ENCODE data around the gene PYGO2.
A peak's percentile ranks its signal among the peaks of the same experiment; 100 is the strongest.
"Not testable (repeated sequence)": the region's sequence is repeated elsewhere in the genome, so short reads cannot be mapped to it uniquely, and the experiment has no call there.

Gene PYGO2

DNA sequence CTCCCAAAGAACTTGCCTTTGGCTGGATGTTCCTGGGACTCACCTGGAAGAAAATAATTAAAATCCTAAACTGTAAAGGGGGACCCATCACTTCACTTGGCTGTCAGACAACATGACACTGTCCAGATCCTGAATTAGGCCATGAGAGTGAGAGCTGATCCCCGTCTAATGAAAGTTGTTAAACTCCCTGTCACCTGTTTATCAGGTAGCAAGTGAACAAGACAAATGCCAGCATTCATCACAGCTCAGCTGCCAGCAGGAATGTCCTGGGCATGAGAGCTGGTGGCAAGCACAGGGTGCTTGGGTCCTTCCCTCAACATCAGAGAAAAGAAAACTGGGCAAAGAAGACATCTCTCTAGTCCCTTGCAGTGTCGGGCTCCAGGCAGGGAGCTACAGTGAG is 48.8 kb downstream of the PYGO2 start:
- no peak overlapping the region for H3K4me3 ChIP-seq (replicated peaks in 1 of 2; ENCODE audit: low read depth in 2 of 2, low read length in 2 of 2)
- no peak for DNase-seq (ENCODE audit: low read depth in 2 of 2)
- TF ChIP-seq, protein P1, sequence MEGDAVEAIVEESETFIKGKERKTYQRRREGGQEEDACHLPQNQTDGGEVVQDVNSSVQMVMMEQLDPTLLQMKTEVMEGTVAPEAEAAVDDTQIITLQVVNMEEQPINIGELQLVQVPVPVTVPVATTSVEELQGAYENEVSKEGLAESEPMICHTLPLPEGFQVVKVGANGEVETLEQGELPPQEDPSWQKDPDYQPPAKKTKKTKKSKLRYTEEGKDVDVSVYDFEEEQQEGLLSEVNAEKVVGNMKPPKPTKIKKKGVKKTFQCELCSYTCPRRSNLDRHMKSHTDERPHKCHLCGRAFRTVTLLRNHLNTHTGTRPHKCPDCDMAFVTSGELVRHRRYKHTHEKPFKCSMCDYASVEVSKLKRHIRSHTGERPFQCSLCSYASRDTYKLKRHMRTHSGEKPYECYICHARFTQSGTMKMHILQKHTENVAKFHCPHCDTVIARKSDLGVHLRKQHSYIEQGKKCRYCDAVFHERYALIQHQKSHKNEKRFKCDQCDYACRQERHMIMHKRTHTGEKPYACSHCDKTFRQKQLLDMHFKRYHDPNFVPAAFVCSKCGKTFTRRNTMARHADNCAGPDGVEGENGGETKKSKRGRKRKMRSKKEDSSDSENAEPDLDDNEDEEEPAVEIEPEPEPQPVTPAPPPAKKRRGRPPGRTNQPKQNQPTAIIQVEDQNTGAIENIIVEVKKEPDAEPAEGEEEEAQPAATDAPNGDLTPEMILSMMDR (IDR thresholded peaks at IDR 0.05; ENCODE audit: low read depth, low read length), result no peak

DNA sequence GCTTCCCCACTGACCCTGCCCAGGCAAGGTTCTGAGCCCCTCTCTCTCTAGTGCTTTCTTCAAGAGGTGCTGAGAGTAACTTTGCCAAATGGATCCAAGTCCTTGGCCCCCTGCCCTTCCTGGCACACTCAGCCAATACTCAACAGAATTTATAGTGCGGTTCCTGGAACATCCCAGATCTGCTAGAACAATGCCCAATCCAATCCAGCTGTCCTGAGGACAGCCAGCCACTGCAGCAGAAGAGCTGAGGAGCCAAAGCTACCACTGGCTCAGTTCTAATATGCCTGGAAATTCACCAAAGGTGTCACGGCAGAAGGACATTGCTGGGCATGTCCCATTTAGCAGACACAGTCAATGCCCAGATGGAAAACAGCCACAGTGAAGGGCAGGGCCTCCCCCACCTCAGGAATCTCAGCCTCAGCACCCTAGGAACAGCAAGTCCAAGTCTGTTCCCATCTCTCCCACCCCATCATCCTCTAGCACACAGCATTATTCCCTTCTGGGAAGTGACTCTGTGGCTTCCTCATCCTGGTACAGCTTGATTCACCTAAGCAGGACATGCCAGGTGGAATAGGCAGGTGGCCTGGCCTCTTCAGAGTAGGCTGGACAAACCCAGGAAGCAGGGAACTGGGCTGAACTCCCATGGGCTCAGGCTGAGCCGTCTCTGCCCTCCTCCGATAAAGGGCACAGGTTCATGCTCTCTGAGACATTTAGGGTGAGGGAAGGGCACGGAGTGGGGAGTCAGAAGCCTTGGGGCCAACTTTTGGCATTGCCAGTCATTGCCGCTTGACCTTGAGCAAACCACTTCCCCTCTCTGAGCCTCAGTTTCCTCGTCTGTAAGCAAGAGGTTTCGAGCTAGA is 49.7 kb downstream of the PYGO2 start:
- TF ChIP-seq, protein P1 (IDR thresholded peaks at IDR 0.05; ENCODE audit: low read depth, low read length), result no peak
- no peak overlapping the region for H3K4me3 ChIP-seq (replicated peaks in 1 of 2; ENCODE audit: low read depth in 2 of 2, low read length in 2 of 2)
- no peak for DNase-seq (ENCODE audit: low read depth in 2 of 2)

DNA sequence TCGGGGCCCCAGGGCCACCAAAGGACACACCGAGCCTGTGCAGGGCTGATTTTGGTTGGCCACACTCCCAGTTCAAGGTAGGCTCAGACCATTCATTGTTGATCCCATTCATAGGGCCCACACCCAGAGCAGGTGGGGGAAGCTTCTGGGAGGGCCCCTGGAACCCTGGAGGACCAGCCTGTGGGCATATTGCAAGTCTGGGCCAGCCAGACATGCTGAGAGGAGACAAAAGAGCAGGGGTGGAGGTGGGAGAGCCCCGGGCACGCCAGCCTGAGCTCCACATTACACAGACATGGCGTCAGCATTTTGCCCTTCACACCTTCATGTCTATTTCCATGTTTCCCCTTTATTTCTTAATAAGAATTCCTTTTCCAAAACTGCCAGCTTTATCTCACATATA is 50.7 kb downstream of the PYGO2 start:
- TF ChIP-seq, protein P1 (IDR thresholded peaks at IDR 0.05; ENCODE audit: low read depth, low read length), result no peak
- H3K4me3 ChIP-seq (replicated peaks in 1 of 2; ENCODE audit: low read depth in 2 of 2, low read length in 2 of 2), result no peak overlapping the region
- no peak for DNase-seq (ENCODE audit: low read depth in 2 of 2)

DNA sequence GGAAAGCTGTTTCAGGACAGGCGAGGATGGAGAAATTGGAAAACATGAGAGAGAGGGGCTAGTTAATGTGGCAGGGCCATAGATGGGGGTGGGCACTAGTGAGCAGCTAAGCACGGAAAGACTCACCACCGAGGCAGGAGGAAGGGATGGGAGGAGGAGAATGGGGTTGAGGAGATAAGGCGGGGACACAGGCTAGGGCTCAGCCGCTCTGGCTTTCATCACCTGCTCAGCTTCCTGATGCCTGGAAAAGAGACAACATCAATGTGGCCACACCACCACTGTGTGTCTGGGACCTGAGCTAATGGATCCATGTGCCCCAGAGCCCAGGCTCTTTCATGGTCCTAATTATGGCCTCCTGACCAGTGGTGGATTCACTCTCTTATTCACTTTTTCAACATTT is 52.6 kb downstream of the PYGO2 start:
- TF ChIP-seq, protein P1 (IDR thresholded peaks at IDR 0.05; ENCODE audit: low read depth, low read length), result no peak
- DNase-seq (ENCODE audit: low read depth in 2 of 2), result no peak
- H3K4me3 ChIP-seq (replicated peaks in 1 of 2; ENCODE audit: low read depth in 2 of 2, low read length in 2 of 2), result no peak overlapping the region

DNA sequence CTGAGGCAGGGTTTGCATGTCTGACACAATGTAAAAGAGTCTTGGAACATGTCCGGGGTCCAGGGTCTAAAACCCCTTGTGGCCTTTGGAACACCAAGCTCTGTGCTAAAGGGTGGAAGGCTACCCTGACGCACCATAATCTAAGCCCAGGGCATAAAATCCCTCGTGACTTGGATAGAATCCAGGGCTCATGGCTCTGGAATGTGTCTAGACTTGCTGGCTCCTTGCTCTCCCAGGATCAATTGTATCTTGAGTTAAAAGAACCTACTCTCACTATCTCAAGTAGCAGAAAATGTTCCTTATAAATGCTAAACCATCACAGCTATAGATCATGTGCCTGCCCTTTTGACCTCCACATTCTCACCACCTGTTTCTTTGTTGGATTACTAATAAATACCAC is 53.5 kb downstream of the PYGO2 start:
- DNase-seq (ENCODE audit: low read depth in 2 of 2), result peak in 1 of 2 donors; percentile 9
- not testable (repeated sequence) for H3K4me3 ChIP-seq (replicated peaks in 1 of 2; ENCODE audit: low read depth in 2 of 2, low read length in 2 of 2)

All from cardiac fibroblast (primary cell).